ENCODE measurements around the gene KRT83. TPM values are rescaled to one million over a fixed set of nuclear protein-coding genes. Genes with fewer than 3 reads are reported as not detected.
A peak's percentile ranks its signal among the peaks of the same experiment; 100 is the strongest.

The KRT83 gene
- total RNA-seq, 4 donors from 2014 or later, result not detected

DNA sequence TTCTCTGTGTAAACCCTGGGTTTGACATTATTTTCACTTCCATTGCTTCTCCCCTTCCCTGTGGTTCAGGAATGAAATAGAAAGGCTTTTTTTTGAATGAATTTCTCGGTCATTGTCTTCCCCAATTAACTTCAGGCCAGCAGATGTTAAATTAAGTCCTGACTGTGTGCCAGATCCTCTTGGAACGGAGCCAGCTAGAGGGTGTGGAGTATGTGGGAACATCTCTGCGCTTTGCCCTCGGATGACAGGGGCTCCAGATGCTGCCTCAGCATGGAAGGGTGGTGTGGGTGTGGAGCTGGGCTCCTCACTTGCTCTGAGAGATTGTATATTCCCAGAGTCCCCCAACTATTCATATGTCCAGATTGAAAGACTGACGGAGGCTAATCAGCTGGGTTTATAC, 33.0 kb upstream of the KRT83 start:
- peaks cover 0 to 8% of the 10 kb centered on the region in 2 donors for H3K27me3 ChIP-seq
- H3K9me3 ChIP-seq, result no peaks in the 10 kb centered on the region
- TF ChIP-seq POLR2A (IDR thresholded peaks at IDR 0.05), result no peak
- TF ChIP-seq, protein P1, sequence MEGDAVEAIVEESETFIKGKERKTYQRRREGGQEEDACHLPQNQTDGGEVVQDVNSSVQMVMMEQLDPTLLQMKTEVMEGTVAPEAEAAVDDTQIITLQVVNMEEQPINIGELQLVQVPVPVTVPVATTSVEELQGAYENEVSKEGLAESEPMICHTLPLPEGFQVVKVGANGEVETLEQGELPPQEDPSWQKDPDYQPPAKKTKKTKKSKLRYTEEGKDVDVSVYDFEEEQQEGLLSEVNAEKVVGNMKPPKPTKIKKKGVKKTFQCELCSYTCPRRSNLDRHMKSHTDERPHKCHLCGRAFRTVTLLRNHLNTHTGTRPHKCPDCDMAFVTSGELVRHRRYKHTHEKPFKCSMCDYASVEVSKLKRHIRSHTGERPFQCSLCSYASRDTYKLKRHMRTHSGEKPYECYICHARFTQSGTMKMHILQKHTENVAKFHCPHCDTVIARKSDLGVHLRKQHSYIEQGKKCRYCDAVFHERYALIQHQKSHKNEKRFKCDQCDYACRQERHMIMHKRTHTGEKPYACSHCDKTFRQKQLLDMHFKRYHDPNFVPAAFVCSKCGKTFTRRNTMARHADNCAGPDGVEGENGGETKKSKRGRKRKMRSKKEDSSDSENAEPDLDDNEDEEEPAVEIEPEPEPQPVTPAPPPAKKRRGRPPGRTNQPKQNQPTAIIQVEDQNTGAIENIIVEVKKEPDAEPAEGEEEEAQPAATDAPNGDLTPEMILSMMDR (IDR thresholded peaks at IDR 0.05), result no peak
- TF ChIP-seq EP300 (IDR thresholded peaks at IDR 0.05), result no peak
- WGBS, 2 donors, result 26 to 41% methylated on average over 5 of the region's 5 CpGs
- peaks cover 0 to 18% (median 6%) of the 10 kb centered on the region in 4 donors for H3K4me1 ChIP-seq
- no peak for DNase-seq (ENCODE audit: low spot score in 2 of 2)
- H3K36me3 ChIP-seq, result no peaks in the 10 kb centered on the region
- H3K27ac ChIP-seq, result no peak overlapping the region
- H3K4me3 ChIP-seq, result no peak overlapping the region

DNA sequence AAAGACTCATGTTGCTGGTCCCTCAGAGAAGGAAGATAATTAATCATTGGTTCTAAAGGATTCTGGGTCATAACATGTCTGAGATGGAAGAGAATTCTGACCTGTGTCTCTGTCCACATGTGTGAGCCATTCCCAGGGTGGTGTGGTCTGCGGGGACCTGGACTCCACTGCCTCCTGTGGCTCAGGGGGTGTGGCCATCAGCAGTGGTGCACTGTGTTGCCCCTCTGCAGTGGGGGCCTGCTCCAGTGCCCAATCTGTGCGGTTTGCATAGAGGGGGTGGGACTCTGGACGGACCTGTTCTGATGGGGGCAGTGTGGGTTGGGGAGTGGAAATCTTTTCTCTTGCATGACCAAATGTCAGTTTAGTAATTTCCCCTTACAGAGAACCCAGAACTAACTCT, 32.6 kb upstream of the KRT83 start:
- DNase-seq (ENCODE audit: low spot score in 2 of 2), result no peak
- 60 to 73% methylated on average over 3 of the region's 3 CpGs for WGBS, 2 donors
- Histone ChIP-seq H3K4me3 (no peak overlapping the region), H3K9me3 (no peaks in the 10 kb centered on the region), H3K27ac (no peak overlapping the region), H3K36me3 (no peaks in the 10 kb centered on the region), H3K27me3 (peaks cover 0 to 8% of the 10 kb centered on the region in 2 donors), H3K4me1 (peaks cover 0 to 18% (median 6%) of the 10 kb centered on the region in 4 donors)
- TF ChIP-seq, protein P1 (IDR thresholded peaks at IDR 0.05), result no peak
- no peak for TF ChIP-seq POLR2A (IDR thresholded peaks at IDR 0.05)
- no peak for TF ChIP-seq EP300 (IDR thresholded peaks at IDR 0.05)

DNA sequence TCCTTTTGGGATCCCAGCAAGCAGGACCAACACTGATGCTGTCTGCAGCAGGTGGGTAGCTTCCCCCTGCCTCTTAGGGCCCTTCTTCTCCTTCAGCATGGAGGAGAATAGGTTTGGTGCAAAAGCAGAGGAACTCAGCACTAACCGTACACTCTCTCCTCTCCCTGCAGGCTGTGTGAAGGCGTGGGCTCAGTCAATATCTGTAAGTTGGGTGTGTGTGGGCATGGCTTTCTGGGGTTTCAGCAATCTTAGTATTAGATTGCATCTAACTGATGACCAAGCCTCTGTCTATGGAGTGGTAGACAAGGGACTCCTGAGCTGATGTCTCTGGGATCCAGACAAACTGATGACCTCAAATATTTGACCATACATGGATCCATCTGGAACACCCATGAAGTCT, 31.8 kb upstream of the KRT83 start:
- TF ChIP-seq POLR2A (IDR thresholded peaks at IDR 0.05) (no peak), EP300 (IDR thresholded peaks at IDR 0.05) (no peak)
- TF ChIP-seq, protein P1 (IDR thresholded peaks at IDR 0.05), result no peak
- Histone ChIP-seq H3K27me3 (peaks cover 0 to 6% of the 10 kb centered on the region in 2 donors), H3K27ac (no peak overlapping the region), H3K36me3 (no peaks in the 10 kb centered on the region), H3K4me3 (no peak overlapping the region), H3K4me1 (peaks cover 0 to 18% (median 6%) of the 10 kb centered on the region in 4 donors), H3K9me3 (no peaks in the 10 kb centered on the region)
- DNase-seq (ENCODE audit: low spot score in 2 of 2), result no peak
- 86 to 100% methylated on average over 2 of the region's 2 CpGs for WGBS, 2 donors

DNA sequence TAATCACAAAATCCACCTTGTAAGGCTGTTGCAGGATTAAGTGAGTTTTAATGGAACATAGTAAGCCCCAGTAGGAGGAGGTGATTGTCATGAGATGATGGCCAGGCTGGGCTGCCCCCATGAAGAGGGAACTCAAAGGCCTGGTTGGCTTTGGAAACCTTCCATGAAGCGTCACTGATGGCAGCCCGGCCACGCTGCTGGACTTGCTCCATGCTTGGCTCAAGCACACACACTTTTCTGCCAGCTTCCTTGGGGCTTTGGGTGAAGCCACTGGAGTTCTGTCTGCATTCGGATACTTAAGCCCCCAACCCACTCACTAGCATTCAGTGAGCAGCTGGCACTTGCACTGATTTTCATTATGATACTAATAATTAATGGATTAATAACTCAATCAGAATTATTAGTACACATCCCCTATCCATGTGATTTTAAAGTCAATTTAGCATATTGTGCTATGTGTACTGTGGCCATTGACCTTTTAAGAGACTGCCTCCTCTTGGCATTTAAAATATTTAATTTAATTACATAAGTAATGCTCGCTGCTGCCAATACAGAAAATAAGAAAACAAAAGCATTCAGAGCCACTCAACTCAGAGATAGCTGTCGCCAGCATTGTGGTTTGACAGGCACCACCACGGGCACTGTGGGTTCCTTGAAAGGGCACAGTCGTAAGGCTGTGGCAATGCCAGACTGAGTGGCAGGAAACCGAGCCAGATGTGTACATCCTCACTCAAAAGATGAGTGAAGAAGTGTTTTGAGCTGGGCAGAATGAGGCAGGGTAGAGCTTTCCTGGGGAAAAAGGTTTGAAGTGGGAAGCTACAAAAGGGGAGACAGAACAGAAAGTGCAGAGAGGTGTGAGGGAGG, 30.2 kb upstream of the KRT83 start:
- TF ChIP-seq POLR2A (IDR thresholded peaks at IDR 0.05), result no peak
- TF ChIP-seq EP300 (IDR thresholded peaks at IDR 0.05), result no peak
- TF ChIP-seq, protein P1 (IDR thresholded peaks at IDR 0.05), result no peak
- no peak overlapping the region for H3K4me3 ChIP-seq
- H3K9me3 ChIP-seq, result no peaks in the 10 kb centered on the region
- 33 to 41% methylated on average over 9 of the region's 9 CpGs for WGBS, 2 donors
- H3K4me1 ChIP-seq, result peaks cover 0 to 18% (median 6%) of the 10 kb centered on the region in 4 donors
- no peak for DNase-seq (ENCODE audit: low spot score in 2 of 2)
- H3K27me3 ChIP-seq, result peaks cover 0 to 3% of the 10 kb centered on the region in 2 donors
- peak overlapping the region in 2 of 4 donors; percentile 11 to 41 for H3K27ac ChIP-seq
- no peaks in the 10 kb centered on the region for H3K36me3 ChIP-seq

DNA sequence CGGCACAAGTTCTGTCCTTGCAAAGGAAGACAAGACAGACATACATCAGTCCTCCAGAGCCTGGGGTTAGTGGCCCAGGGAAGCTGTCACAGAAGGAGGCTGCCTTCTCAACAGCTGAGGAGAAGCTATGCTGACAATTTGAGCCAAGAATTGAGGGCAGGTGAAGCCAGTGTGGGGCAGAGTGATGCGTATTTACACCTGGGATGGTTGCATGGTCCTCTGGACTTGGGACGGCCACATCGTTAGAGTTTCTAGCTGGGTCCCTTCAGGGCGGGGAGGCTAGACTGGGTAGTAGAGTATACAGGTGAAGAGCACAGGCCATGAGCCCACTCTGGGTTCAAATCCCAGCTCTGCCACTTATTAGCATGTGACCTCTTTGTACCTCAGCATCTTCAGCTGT, 29.6 kb upstream of the KRT83 start:
- H3K4me3 ChIP-seq, result no peak overlapping the region
- TF ChIP-seq POLR2A (IDR thresholded peaks at IDR 0.05), result no peak
- DNase-seq (ENCODE audit: low spot score in 2 of 2), result no peak
- no peaks in the 10 kb centered on the region for H3K9me3 ChIP-seq
- peaks cover 0 to 3% of the 10 kb centered on the region in 2 donors for H3K27me3 ChIP-seq
- peaks cover 0 to 18% (median 6%) of the 10 kb centered on the region in 4 donors for H3K4me1 ChIP-seq
- no peaks in the 10 kb centered on the region for H3K36me3 ChIP-seq
- H3K27ac ChIP-seq, result peak overlapping the region in 1 of 4 donors; percentile 41
- WGBS, 2 donors, result 89 to 95% methylated on average over 5 of the region's 5 CpGs

Data from tibial nerve (tissue), 4 donors.